Activated T-cell treated with anti-CD3 and anti-CD28 coated beads for 1 hour (primary cell): ENCODE results near the gene RAP1GAP2.
"Not testable (repeated sequence)": the region's sequence is repeated elsewhere in the genome, so short reads cannot be mapped to it uniquely, and the experiment has no call there.

ENCODE experiments used
- DNase-seq: peaks from one replicate; pipeline ENCODE4 v3.0.0-alpha.2; 2020; ENCODE audit warnings: low read depth

RAP1GAP2 gene

GRCh38 chr17:2971851-2972250, 175.6 kb downstream of the RAP1GAP2 start:
- no peak for DNase-seq

- DNase-seq, result no peak
Measured at GRCh38 chr17:2972749-2973148, 176.5 kb downstream of the RAP1GAP2 start.

GRCh38 chr17:2974347-2974746, 178.1 kb downstream of the RAP1GAP2 start:
- no peak for DNase-seq

- DNase-seq, result no peak
Measured at GRCh38 chr17:2975469-2975958, 179.3 kb downstream of the RAP1GAP2 start.

- no peak for DNase-seq
Measured at GRCh38 chr17:2977157-2977556, 180.9 kb downstream of the RAP1GAP2 start.

GRCh38 chr17:2978116-2978515, 181.9 kb downstream of the RAP1GAP2 start:
- no peak for DNase-seq

- DNase-seq, result no peak
Measured at GRCh38 chr17:2978991-2979390, 182.8 kb downstream of the RAP1GAP2 start.

GRCh38 chr17:2980211-2980903, 184.1 kb downstream of the RAP1GAP2 start:
- DNase-seq, result no peak

- DNase-seq, result no peak
Measured at GRCh38 chr17:2980904-2981246, 184.6 kb downstream of the RAP1GAP2 start.

- no peak for DNase-seq
Measured at GRCh38 chr17:2981325-2981724, 185.1 kb downstream of the RAP1GAP2 start.

GRCh38 chr17:2982854-2983253, 186.6 kb downstream of the RAP1GAP2 start:
- DNase-seq, result no peak

GRCh38 chr17:2983255-2983654, 187.0 kb downstream of the RAP1GAP2 start:
- DNase-seq, result no peak

GRCh38 chr17:2985318-2985717, 189.1 kb downstream of the RAP1GAP2 start:
- DNase-seq, result no peak

- DNase-seq, result no peak
Measured at GRCh38 chr17:2986925-2987324, 190.7 kb downstream of the RAP1GAP2 start.

- not testable (repeated sequence) for DNase-seq
Measured at GRCh38 chr17:2989396-2989795, 193.2 kb downstream of the RAP1GAP2 start.

GRCh38 chr17:2989855-2990254, 193.6 kb downstream of the RAP1GAP2 start:
- no peak for DNase-seq

GRCh38 chr17:2990396-2990795, 194.2 kb downstream of the RAP1GAP2 start:
- DNase-seq, result no peak

- DNase-seq, result not testable (repeated sequence)
Measured at GRCh38 chr17:2991396-2992180, 195.3 kb downstream of the RAP1GAP2 start.

GRCh38 chr17:2994441-2994840, 198.2 kb downstream of the RAP1GAP2 start:
- DNase-seq, result no peak

GRCh38 chr17:2995377-2995776, 199.1 kb downstream of the RAP1GAP2 start:
- no peak for DNase-seq

GRCh38 chr17:2995886-2996809, 199.9 kb downstream of the RAP1GAP2 start:
- DNase-seq, result no peak
